SIG-M5 (cell line): ENCODE results near the gene KCTD4.

ENCODE experiments used
- DNase-seq: peaks from one replicate; lab custom pipeline; 2025; lab: John Stamatoyannopoulos, UW

The KCTD4 gene

GRCh38 chr13:45174478-45174877, 26.4 kb downstream of the KCTD4 start:
- DNase-seq = no peak

GRCh38 chr13:45168555-45168930, 32.3 kb downstream of the KCTD4 start:
- DNase-seq = no peak

- no peak for DNase-seq
Observed at GRCh38 chr13:45167611-45168554, 33.0 kb downstream of the KCTD4 start.

GRCh38 chr13:45166858-45167257, 34.0 kb downstream of the KCTD4 start:
- DNase-seq = no peak

GRCh38 chr13:45162821-45163220, 38.0 kb downstream of the KCTD4 start:
- DNase-seq = no peak

GRCh38 chr13:45162194-45162593, 38.7 kb downstream of the KCTD4 start:
- no peak for DNase-seq

- no peak for DNase-seq
Observed at GRCh38 chr13:45156565-45157361, 44.1 kb downstream of the KCTD4 start.

GRCh38 chr13:45149964-45150363, 50.9 kb downstream of the KCTD4 start:
- DNase-seq = no peak

- DNase-seq = no peak
Observed at GRCh38 chr13:45143346-45143751, 57.5 kb downstream of the KCTD4 start.
